ENCODE data around the gene ME2. TPM values are rescaled to one million over a fixed set of nuclear protein-coding genes. Genes with fewer than 3 reads are reported as not detected.

The ME2 gene
- total and polyA plus RNA-seq, 9 of the 15 experiments (the other 6 are each of a cell fraction or from before 2014, with no cell fraction given) = 12.3 to 54.4 (median 36.2) TPM

DNA sequence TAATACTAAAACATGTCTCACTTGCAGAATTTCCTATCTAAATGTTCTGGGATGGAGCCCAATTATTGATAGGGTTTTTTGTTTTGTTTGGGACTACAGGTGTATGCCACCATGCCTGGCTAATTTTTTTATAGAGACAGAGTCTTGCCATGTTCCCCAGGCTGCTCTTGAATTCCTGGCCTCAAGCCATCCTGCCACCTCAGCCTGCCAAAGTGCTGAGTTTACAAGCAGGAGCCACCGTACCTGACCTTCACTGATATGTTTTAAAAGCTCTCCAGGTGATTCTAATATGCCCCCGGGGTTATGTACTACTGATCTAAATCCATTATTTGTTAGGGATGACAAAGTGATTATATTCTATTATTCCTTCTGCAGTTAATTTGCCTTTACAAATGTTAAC lies 91.1 kb downstream of the ME2 start:
- ChIA-PET POLR2A (no interaction called here), CTCF (ENCODE audit: low intra/inter-chr PET ratio) (no interaction called here)
- in situ Hi-C loops (cut with MboI) (no loop called here), intact Hi-C loops (cut with micrococcal nuclease) (no loop called here)
- H4K20me1 ChIP-seq (replicated peaks; ENCODE audit: control insufficient read depth, insufficient read depth, low read length) = no peaks in the 10 kb centered on the region
- peaks cover 9 to 12% of the 10 kb centered on the region in 2 experiments; a peak in 4 of 5 replicates for H3K4me1 ChIP-seq (replicated peaks in 1 of 2; ENCODE audit: control insufficient read depth in 2 of 2, insufficient read depth in 2 of 2, low read length in 2 of 2)
- H3K9me3 ChIP-seq (replicated peaks; ENCODE audit: control insufficient read depth, insufficient read depth, low read depth, low read length) = no peaks in the 10 kb centered on the region
- no peak overlapping the region for H3K4me2 ChIP-seq (ENCODE audit: insufficient read depth, low read length)
- H3K27ac ChIP-seq (ENCODE audit: extremely low read depth, low read depth, low read length) = no peak overlapping the region
- no peak for ATAC-seq
- H3K27me3 ChIP-seq (ENCODE audit: control insufficient read depth in 2 of 2, insufficient read depth in 2 of 2, low read length in 2 of 2) = no peaks in the 10 kb centered on the region
- no peak for FAIRE-seq
- no peaks in the 10 kb centered on the region for H3K9me1 ChIP-seq (ENCODE audit: control insufficient read depth, insufficient read depth, low read length)
- no peaks in the 10 kb centered on the region for H3K36me3 ChIP-seq (ENCODE audit: control insufficient read depth, insufficient read depth, low read length)
- H3K79me2 ChIP-seq (ENCODE audit: control insufficient read depth, insufficient read depth, low read length) = peaks cover 16% of the 10 kb centered on the region
- no peak overlapping the region for H2AFZ ChIP-seq (ENCODE audit: low read depth, low read length)
- H3K4me3 ChIP-seq = no peak overlapping the region
- DNase-seq (ENCODE audit: extremely low read depth in 1 of 4, low spot score in 3 of 4) = no peak
- no peak overlapping the region for H3K9ac ChIP-seq (ENCODE audit: insufficient read depth in 1 of 2, low read depth in 2 of 2, low read length in 2 of 2)
- 46% methylated on average over 2 of the region's 2 CpGs for WGBS (ENCODE audit: insufficient coverage, low coverage, missing lambda C conversion rate)
- BruUV-seq (replicated peaks) = no TSS peak
- TF ChIP-seq CEBPG (CRISPR knock-in tag; IDR thresholded peaks at IDR 0.05) = no peak
- no peak for TF ChIP-seq CEBPG (tag; conservative IDR thresholded peaks at IDR 0.05 in 1 of 2, IDR thresholded peaks at IDR 0.05 in 1 of 2)
- TF ChIP-seq POLR2AphosphoS2 (IDR thresholded peaks at IDR 0.05; ENCODE audit: low read length) = no peak
- TF ChIP-seq HDAC1 (IDR thresholded peaks at IDR 0.05) = no peak
- TF ChIP-seq, protein P1, sequence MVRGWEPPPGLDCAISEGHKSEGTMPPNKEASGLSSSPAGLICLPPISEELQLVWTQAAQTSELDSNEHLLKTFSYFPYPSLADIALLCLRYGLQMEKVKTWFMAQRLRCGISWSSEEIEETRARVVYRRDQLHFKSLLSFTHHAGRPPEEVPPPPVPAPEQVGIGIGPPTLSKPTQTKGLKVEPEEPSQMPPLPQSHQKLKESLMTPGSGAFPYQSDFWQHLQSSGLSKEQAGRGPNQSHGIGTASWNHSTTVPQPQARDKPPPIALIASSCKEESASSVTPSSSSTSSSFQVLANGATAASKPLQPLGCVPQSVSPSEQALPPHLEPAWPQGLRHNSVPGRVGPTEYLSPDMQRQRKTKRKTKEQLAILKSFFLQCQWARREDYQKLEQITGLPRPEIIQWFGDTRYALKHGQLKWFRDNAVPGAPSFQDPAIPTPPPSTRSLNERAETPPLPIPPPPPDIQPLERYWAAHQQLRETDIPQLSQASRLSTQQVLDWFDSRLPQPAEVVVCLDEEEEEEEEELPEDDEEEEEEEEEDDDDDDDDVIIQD (CRISPR knock-in tag; IDR thresholded peaks at IDR 0.05) = no peak
- no peak for TF ChIP-seq ZNF217 (CRISPR knock-in tag; IDR thresholded peaks at IDR 0.05)
- no peak for TF ChIP-seq ILF3 (IDR thresholded peaks at IDR 0.05; ENCODE audit: borderline replicate concordance)
- no peak for TF ChIP-seq TRIM24 (IDR thresholded peaks at IDR 0.05)
- TF ChIP-seq ZNF75A (CRISPR knock-in tag; IDR thresholded peaks at IDR 0.05) = no peak
- TF ChIP-seq THRB (CRISPR knock-in tag; conservative IDR thresholded peaks at IDR 0.05) = no peak
- TF ChIP-seq DMBX1 (CRISPR knock-in tag; IDR thresholded peaks at IDR 0.05; ENCODE audit: borderline replicate concordance) = no peak
- TF ChIP-seq ZFPM2 (CRISPR knock-in tag; IDR thresholded peaks at IDR 0.05) = no peak

Measured in K562 (cell line).